ENCODE data around the gene PLA2G15. TPM values are rescaled to one million over a fixed set of nuclear protein-coding genes. Genes with fewer than 3 reads are reported as not detected.
"Not testable (repeated sequence)": the region's sequence is repeated elsewhere in the genome, so short reads cannot be mapped to it uniquely, and the experiment has no call there.

Gene PLA2G15
- total RNA-seq, 2 donors from 2014 or later = 20.5 to 27.4 TPM

DNA sequence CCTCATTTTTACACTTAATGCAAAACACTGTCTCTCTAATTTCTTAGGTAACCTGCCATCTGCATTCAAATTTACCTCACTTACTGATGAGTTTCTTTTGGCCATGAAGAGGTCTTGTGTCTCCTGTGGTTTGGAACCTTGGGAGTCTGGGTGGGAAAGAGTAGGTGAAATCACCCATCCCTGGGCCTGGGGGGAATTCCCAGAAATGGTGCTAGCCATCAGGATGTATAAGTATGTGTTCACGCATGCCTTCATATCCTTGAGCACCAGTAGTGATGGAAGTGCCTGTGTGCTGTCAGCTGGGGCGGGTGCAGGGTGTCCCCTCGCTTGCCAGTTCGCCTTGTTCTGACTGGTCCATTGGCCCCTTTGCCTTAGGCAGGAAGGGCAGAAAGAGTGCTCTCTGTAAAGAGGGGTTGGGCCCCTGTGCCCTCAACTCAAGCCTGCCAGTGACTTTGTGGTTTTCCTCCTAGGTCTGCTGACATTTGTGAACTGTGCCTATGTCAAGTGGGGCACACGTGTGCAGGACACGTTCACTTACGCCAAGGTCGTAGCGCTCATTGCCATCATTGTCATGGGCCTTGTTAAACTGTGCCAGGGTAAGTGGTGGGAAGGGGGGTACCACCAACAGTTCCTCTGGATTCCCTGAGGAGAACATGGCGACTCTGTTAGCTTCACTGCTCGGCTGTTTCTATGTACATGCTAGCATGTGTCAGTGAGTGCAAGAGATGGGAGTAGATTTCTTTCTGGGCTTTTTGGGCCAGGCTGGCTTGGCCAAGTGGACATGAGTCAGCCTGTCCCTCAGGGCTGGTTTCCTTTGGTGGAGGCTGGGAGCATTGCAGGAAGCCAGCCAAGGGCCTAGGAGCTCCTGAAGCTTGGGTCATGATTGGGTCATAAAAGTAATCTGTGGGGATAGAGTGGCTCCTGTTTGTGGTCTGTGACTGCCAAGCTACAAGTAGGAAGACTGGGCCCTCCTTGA, 42.4 kb downstream of the PLA2G15 start:
- DNase-seq (peak; percentile 85), ATAC-seq (peak; percentile 81 to 85)
- intact Hi-C loops (cut with DNase I) = no loop called here

DNA sequence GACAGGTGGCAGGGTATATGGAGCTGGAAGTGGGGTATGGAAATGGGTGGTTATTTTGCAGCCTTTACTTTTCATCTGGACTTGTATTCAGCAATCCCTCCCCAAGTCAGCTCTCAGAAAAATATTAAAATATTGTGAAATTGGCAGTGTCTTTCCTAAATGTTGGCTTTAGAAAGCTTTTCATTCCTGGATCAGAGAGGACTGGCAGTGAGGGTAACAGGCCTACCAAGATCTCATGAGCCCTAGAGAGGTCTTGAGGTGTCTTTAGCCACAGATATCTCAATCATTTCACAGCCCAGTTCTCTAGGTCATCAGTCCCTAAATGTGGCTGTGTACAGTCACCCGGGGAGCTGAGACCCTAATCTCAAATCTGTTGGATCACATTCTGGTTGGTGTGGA, 43.1 kb downstream of the PLA2G15 start:
- DNase-seq (no peak), ATAC-seq (peak in 1 of 2 donors; percentile 12)
- intact Hi-C loops (cut with DNase I) = no loop called here

DNA sequence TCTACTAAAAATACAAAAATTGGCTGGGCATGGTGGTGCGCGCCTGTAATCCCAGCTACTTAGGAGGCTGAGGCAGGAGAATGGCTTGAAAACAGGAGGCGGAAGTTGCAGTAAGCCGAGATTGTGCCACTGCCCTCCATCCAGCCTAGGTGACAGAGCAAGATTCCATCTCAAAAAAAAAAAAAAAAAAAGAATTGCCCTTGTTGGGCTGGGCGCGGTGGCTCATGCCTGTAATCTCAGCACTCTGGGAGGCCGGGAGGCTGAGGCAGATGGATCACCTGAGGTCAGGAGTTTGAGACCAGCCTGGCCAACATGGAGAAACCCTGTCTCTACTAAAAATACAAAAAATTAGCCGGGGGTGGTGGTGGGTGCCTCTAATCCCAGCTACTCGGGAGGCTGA, 43.6 kb downstream of the PLA2G15 start:
- intact Hi-C loops (cut with DNase I); ATAC-seq; DNase-seq: not testable (repeated sequence)

DNA sequence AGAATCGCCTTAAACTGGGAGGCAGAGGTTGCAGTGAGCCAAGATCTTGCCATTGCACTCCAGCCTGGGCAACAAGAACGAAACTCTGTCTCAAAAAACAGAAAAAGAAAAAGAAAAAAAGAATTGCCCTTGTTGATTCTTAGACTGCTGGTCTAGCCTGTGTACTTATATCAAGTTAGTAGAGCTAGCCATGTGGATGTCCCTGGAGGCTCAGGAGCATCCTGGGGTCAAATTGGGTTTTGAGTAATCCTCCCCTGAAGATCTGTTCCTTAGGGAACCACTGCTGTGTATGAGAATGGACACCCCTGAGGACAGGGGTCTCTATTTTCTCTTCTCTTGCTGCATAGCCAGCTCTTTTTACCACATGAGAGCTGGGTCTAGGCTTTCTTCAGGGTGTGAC, 44.0 kb downstream of the PLA2G15 start:
- intact Hi-C loops (cut with DNase I) = no loop called here
- DNase-seq = no peak
- ATAC-seq = no peak

DNA sequence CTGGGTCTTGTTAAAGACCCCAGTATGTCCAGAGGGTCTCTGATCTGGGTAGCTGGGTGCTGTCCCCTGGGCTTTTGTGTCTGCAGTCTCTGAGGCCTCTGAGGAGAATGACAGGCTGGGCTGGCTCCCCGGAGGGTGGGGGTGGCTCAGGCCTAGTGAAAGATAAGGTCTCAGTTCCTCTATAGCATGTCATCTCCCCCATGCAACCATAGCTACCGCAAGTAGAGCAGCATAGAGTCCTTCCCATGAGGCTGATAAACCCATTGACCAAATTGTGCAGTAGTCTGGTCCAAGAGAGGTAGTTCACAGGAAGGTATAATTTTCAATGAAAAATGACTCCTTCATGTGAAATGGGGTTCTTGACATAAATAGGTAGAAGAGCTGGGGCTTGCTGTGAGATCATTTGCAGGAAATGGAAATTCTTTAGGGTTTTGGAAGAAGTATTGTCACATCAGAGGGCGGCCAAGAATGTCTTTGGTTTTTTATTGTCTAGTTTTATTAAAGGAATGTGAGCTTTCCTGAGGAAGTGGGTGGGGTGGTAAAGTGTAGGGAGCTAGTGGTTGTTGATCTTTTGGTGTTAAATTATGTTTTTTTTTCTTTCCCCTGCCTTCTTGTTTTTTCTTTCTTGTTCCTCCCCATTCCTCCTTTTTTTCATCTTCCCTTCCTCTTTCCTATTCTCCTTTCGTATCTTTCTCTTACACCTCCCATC, 44.6 kb downstream of the PLA2G15 start:
- intact Hi-C loops (cut with DNase I) = no loop called here

DNA sequence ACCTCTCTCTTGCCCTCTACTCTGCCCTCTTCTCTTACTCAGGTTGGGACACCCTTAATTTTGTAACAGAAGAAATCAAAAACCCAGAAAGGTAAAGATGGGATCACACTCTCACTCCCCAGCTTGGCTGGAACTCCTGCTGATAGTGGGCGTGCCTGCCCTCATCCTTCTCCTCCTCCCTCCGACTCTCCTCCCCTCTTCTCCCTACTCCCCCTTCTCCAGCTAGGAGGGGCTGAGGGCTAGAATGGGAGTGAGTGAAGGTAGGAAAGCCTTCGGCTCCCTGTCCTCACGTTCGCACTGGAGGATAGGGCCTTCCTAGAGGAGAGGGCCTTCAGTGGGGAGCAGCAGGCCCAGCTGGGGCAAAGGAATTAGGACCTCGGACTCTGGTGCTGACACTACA, 45.3 kb downstream of the PLA2G15 start:
- ATAC-seq = no peak
- intact Hi-C loops (cut with DNase I) = no loop called here
- no peak for DNase-seq

More for the DNA sequence above, 44.6 kb downstream of the PLA2G15 start:
- ATAC-seq = no peak
- no peak for DNase-seq

DNA sequence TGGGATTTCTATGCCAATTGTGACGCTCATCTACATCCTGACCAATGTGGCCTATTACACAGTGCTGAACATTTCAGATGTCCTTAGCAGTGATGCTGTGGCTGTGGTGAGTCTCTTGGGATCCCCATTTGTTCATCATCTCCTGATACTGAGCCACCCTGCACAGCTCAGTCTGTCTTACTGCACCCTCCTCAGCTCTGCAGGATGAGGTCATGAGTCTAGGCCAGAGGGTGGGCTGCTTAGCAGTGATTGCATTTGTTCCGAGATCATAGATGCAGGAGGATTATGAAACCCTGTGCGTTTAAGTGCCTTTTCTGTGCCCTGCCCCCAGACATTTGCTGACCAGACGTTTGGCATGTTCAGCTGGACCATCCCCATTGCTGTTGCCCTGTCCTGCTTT, 46.1 kb downstream of the PLA2G15 start:
- ATAC-seq = no peak
- intact Hi-C loops (cut with DNase I) = no loop called here
- DNase-seq = no peak

DNA sequence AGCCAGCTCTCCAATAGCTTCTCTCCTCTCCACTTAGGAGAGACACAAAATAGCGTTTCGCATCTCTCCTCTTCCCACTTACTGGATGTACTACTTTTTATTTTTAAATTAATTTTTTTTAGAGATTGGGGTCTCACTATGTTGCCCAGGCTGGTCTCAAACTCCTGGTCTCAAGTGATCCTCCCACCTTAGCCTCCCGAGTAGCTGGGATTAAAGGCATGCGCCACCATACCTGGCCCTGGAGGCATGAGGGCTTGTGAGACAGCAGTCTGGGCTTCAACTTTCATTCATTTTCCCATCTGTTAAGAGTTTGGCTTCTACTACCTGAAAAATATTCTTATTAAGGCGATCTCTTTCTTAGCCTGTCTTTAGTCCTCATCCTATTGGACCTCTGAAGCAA, 47.3 kb downstream of the PLA2G15 start:
- no peak for ATAC-seq
- no peak for DNase-seq
- intact Hi-C loops (cut with DNase I) = no loop called here

DNA sequence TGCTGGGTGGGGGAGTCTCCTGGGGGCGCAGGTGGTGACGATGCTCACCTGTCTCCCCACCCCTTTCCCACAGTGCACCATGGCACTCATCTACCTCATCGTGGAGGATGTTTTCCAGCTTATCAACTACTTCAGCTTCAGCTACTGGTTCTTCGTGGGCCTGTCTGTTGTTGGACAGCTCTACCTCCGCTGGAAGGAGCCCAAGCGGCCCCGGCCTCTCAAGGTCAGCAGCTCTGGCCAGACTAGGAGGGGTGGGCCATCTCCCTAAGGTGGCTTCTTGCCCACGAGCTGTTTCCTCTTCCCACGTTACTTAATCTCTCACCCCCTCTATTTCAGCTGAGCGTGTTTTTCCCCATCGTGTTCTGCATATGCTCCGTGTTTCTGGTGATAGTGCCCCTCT, 51.1 kb downstream of the PLA2G15 start:
- ATAC-seq = peak in 1 of 2 donors; percentile 34
- intact Hi-C loops (cut with DNase I) = no loop called here
- DNase-seq = no peak

DNA sequence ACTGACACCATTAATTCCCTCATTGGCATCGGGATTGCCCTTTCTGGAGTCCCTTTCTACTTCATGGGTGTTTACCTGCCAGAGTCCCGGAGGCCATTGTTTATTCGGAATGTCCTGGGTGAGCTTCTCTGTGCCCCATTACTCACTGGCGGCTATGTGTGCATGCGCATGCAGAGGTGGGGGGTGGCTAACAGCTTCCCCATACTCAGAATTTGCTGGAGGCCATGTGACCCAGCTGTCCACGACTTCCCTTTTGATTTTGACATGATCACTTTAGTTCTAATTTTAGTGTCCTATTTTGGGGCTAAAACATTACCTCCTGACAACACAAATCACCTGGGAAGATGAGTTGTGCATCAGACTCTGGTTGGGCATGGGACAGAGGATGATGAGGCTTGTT, 51.5 kb downstream of the PLA2G15 start:
- no peak for ATAC-seq
- no peak for DNase-seq
- intact Hi-C loops (cut with DNase I) = no loop called here

DNA sequence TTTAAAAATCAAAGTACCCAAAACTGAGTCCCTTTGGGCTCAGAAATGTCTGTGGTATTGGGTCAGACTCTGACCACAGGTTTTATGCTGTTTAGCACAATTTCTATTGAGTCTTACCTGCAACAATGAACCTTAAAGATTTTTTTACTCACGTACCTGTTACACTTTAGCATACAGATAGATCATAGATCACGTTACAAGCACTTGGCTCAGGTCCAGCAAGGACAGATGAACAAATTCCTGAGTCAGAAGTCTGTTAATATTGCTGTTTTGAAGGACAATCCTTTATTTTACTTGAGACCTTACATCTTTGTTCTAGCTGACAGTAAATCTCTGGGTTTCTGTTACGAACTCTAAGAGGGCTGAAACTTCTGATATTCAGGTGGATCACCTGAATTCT, 52.7 kb downstream of the PLA2G15 start:
- intact Hi-C loops (cut with DNase I) = no loop called here
- DNase-seq (no peak), ATAC-seq (no peak)

DNA sequence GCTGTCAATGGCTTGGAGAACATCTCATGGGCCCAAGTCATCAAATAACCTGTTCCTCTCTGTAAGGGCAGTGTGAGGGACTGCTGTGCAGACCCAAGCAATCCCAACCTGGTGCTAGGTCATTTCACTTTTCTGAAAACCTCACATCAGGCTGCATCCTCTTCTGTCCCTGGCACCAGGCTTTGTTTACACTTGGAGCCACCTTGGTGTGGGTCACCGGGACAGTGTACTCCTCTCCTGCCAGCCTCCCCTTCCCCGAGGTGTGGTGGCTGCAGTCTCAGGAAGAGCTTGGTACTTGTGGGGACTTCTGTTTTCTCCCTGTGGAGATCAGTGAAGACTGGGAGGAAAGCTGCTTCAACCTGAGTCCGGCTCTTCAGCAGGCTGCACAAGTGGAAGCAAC, 53.1 kb downstream of the PLA2G15 start:
- intact Hi-C loops (cut with DNase I) = no loop called here
- DNase-seq (no peak), ATAC-seq (no peak)

DNA sequence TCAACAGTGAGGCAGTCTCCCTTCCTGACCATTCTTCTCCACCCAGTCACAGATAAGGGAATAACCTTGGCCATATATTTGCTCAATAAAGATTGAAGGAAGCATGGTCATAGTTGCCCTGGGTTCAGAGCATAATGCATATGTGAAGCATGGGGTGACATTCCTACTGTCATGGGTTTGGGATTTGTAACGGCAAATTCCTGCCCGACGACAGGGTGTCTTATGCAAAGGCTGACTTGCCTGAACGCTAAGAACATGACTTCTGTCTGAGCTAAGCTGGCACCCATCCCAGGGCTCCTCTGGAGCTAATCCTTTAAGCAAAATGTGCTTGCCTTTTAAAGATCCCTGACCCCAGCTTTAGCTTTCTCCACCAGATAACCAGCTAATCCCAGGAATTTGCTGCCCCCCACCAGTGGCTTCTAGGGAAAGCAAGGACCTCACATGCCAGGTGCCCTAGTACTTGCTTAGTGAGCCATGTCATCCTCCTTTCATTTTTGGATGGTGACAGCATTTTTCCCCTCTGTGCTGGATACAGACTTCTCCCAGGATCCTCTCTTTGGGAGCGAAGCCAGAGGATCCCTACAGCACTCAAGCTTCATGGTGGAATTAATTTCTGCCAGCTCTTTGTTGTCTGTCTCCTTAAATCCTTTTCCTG, 53.9 kb downstream of the PLA2G15 start:
- DNase-seq (peak; percentile 75), ATAC-seq (peak; percentile 75)
- intact Hi-C loops (cut with DNase I) = no loop called here

DNA sequence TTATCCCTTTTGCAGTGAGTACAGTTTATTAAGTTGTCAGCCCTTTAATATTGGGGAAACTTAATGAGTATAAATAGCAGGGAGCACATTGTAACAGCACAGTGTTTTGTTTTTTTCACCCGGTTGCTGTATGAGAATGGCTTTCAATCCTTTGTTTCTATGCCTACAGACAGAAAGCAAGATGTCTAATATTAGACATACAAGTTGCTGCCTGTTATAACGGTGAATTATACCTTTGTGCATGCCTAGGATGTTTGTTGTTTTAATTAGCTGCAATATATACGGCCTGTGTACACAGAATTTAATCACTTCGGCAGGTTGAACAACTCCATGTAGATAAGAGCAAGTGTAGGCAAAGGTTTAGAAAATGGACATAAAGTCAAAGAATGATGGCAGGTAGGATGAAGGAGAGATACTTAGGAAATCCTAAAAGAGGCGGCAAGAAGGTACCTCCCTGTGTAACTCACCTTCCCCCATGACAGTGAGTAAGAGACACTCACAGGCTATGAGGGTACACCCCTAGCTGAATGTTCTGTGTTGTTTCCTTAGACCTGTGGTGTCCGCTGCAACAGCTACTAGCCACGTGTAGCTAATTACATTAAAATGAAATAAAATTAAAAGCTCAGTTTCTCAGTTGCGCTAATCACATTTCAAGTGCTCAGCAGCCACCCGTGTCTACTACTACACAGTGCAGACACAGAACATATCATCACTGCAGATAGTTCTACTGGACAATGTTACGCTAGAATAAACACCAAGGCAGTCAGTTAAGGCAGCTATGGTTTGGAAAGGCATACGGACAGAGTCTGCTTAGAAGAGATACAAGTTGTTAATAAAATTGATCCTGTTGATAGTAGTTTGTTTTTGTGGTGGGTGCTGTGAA, 54.6 kb downstream of the PLA2G15 start:
- ATAC-seq (no peak), DNase-seq (no peak)
- intact Hi-C loops (cut with DNase I) = no loop called here

DNA sequence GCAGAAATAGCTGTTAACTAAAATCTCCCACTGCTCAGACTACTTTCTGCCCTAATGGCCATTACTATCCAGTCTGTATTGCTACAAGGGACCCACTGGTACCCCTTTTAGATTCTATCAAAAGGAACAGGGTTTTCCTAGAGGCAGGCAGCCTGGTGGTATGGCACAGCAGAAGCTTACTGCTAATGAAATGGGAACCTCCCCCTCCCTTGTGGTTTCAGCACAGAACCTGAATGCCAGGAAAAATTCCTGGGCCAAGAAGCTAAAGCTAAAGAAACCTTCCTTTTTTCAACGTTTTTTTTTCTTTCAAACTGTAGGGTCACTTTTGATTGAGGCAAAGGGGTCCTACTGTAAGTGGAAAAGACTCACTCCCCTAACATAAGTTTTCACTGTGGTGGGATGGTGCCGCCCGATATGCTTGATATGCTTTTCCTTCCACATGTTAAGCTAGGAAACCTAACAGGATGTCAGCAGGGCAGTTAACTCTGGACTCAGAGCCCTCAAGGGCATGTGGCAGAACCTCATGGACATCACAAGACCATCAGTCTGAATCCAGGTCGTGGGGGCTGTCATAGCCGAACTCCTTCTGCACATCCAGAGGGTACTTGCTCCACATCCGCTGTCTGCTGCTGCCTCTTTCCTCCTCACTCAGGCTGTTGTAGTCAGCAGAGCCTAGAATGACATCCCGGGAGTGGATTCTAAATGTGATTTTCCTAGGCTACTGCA, 55.7 kb downstream of the PLA2G15 start:
- intact Hi-C loops (cut with DNase I) = no loop called here
- no peak for ATAC-seq
- no peak for DNase-seq

DNA sequence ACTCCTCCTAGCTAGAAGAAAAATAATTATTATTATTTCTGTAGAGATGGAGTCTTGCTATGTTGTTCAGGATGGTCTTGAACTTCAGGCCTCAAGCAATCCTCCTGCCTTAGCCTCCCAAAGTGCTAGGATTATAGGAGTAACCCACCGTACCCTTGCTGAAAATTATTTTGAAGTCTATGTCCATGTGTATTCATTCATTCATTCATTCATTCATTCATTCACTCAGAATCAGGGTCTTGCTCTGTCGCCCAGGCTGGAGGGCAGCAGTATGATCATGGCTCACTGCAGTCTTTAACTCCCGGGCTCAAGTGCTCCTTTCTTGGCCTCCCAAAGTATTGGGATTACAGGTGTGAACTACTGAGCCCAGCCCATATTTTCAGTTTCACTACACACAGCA, 61.5 kb downstream of the PLA2G15 start:
- intact Hi-C loops (cut with DNase I) = no loop called here
- ATAC-seq (no peak), DNase-seq (no peak)

DNA sequence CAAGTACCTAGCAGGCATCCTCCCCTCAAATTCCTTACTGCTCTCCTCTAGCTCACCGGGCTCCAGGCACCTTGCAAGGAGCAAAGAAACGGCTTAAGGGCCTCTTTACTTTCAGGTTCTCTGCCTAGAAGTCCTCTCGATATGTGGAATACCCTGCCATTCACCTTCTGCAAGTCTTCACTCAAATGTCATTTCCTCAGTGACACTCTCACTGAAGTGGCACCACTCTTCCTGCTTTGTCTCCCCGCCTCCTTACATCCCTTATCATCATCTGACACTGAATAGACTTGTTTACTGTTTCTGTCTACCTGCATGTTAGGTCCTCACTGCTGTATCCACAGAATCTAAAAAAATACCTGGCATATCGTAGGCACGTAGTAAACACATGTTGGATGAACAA, 64.6 kb downstream of the PLA2G15 start:
- ATAC-seq = no peak
- DNase-seq = no peak
- intact Hi-C loops (cut with DNase I) = loop anchor here (5.0 kb wide), 2 partner anchors 42 to 47 kb away; partner anchors contain the start of gene SLC7A6 (in 1 of the 2)

DNA sequence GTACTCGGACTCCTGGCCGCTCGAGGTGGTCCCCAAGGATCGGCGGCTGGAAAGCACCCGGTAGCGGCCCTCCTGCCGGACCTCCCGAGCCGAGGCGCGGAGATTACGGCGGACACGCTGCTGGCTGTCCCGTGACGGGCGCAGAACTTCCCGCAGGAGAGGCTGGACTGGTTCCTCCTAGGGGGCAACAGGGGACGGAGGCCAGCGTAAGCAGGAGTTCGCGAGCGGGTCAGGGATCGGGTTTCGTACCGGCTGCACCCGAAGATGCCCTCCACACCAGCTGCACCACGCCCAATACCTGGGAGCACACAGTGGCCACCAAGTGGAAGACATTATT, 65.2 kb downstream of the PLA2G15 start:
- intact Hi-C loops (cut with DNase I) = loop anchor here (5.0 kb wide), 2 partner anchors 43 to 48 kb away; partner anchors contain the start of gene SLC7A6 (in 1 of the 2)
- ATAC-seq = peak; percentile 41 to 53
- peak; percentile 44 for DNase-seq

Measured in left cardiac atrium (tissue), 4 donors.